Stomach (tissue), 9 donors: ENCODE measurements around the gene PIP5K1B. TPM values are rescaled to one million over a fixed set of nuclear protein-coding genes. Genes with fewer than 3 reads are reported as not detected.

Source experiments
- DNase-seq, 2 donors: peaks; one replicate each; pipeline versions ENCODE4 v3.0.0 to v3.0.0-alpha.2; 2013 to 2019
- H3K27ac ChIP-seq, 5 donors: fragments of 200-600 bp in 4 of 5; sonication (generic) in 4 of 5; one replicate each; pipeline ENCODE4 v1.5.1; 2013 to 2019; ENCODE audit warnings: mild to moderate bottlenecking in 1 of 5, moderate library complexity in 1 of 5
- H3K27me3 ChIP-seq, 3 donors: fragments of 200-600 bp; sonication (generic); one replicate each; pipeline ENCODE4 v1.5.1; 2017 to 2019; ENCODE audit warnings: mixed run types in 1 of 3
- H3K36me3 ChIP-seq, 4 donors: fragments of 200-600 bp; sonication (generic); 1 replicate in 3 of 4; 2 replicates in 1 of 4; pipeline ENCODE4 v1.5.1; 2016 to 2019
- H3K4me1 ChIP-seq, 4 donors: fragments of 200-600 bp; sonication (generic); one replicate each; pipeline ENCODE4 v1.5.1; 2016 to 2019
- H3K4me3 ChIP-seq, 4 donors: fragments of 200-600 bp; sonication (generic) in 3 of 4; one replicate each; pipeline ENCODE4 v1.5.1; 2016 to 2019; ENCODE audit warnings: mild to moderate bottlenecking in 1 of 4
- H3K9me3 ChIP-seq, 4 donors: fragments of 200-600 bp; sonication (generic); one replicate each; pipeline ENCODE4 v1.5.1; 2016 to 2019
- EP300 ChIP-seq: sonication (generic); formaldehyde crosslinking; IDR thresholded peaks from one replicate; pipeline ENCODE4 v1.6.1; 2017; ENCODE audit warnings: antibody characterized with exemption
- POLR2A ChIP-seq, 4 donors: fragments of 450-650 bp; IDR thresholded peaks; one replicate each; pipeline ENCODE4 v1.6.1; 2016; ENCODE audit warnings: antibody characterized with exemption in 4 of 4, control low read depth in 2 of 4, mild to moderate bottlenecking in 1 of 4, moderate library complexity in 1 of 4
- POLR2AphosphoS5 ChIP-seq, 3 donors: sonication (generic); formaldehyde crosslinking; IDR thresholded peaks; one replicate each; pipeline ENCODE4 v1.6.1; 2016; ENCODE audit warnings: antibody characterized with exemption in 3 of 3
- WGBS, 5 donors: extraction: QIAGEN DNeasy Blood & Tissue Kit in 3 of 5; methylation state at CpG; one replicate each; pipeline versions ENCODE4 v1.1.5 to v1.1.7; 2013 to 2018; 5-methylcytosine and 5-hydroxymethylcytosine counted together
- intact Hi-C: fragments of 100-400 bp; cut with DNase I; formaldehyde crosslinking; loops from one replicate; pipeline ENCODE4 v1.15.1; 2023; ENCODE audit warnings: low total_unique reads
- polyA plus RNA-seq, 3 donors: library from polyadenylated mRNA; stranded (reverse); fragments of 200-250 nt; gene quantifications; one replicate each; pipeline ENCODE4 v1.2.3, GENCODE V29; 2013
- total RNA-seq, 5 donors: library from RNA; depleted of rRNA; stranded (reverse); fragments of >200 nt; gene quantifications; one replicate each; pipeline versions ENCODE4 v1.1.0 to v1.2.3, GENCODE V29; 2014 to 2016
- TF ChIP-seq, protein P1 (sequence below), 7 experiments: fragments of 450-650 bp in 4 of 7; fragments of 200-600 bp in 3 of 7; sonication (generic) in 3 of 7; IDR thresholded peaks; one replicate each; pipeline ENCODE4 v1.5.1; 2016 to 2019; ENCODE audit warnings: antibody characterized with exemption in 7 of 7, control low read depth in 2 of 7, mild to moderate bottlenecking in 1 of 7
- donor health status: healthy with polysubstance abuse.
- donor health status: Bipolar disorder and iron deficiency.
- donor health status: healthy.

The PIP5K1B gene
- total and polyA plus RNA-seq, 8 donors = 2.3 to 33.8 (median 16.6) TPM

DNA sequence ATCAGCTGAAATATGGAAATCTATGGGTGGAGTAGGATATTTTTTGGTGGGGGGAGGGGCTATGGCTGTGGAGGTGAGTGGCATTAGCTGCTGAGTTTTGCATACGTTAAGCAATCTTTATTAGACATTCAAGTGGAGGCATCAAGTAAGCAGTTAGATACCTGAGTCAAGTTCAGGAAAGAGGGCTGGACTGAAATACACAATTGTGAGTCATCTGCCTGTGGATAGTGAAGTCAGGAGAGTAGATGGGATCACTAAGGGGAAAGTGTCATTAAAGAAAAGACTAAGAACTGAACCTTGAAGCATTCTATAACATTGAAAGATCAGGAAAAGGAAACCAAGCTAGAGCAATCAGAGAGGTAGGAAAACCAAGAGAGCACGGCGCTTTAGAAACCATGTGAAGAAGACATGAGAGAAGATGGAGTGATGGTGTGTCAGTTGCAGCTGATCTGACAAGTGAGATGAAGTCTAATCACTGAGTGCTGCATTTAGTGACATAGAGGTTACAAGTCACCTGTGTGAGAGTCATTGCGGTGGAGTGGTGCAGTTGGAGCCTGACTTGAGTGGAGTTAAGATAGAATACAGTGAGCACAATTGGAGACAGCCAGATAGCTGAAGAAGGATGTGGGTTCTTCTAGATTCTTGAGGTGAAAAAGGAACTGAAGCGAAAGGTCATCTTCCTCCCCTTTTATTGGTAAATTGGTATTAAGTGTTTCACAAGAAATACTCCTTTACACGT lies 88.7 kb downstream of the PIP5K1B start:
- DNase-seq = no peak
- Histone ChIP-seq H3K27ac (peak overlapping the region in 1 of 5 donors; percentile 16), H3K4me3 (no peak overlapping the region), H3K36me3 (peaks cover 0 to 6% (median 3%) of the 10 kb centered on the region in 4 donors), H3K27me3 (no peaks in the 10 kb centered on the region), H3K4me1 (peaks cover 0 to 20% (median 5%) of the 10 kb centered on the region in 4 donors), H3K9me3 (no peaks in the 10 kb centered on the region)
- intact Hi-C loops = no loop called here
- 85 to 89% (median 88%) methylated on average over 6 of the region's 6 CpGs for WGBS, 5 donors
- TF ChIP-seq, protein P1, sequence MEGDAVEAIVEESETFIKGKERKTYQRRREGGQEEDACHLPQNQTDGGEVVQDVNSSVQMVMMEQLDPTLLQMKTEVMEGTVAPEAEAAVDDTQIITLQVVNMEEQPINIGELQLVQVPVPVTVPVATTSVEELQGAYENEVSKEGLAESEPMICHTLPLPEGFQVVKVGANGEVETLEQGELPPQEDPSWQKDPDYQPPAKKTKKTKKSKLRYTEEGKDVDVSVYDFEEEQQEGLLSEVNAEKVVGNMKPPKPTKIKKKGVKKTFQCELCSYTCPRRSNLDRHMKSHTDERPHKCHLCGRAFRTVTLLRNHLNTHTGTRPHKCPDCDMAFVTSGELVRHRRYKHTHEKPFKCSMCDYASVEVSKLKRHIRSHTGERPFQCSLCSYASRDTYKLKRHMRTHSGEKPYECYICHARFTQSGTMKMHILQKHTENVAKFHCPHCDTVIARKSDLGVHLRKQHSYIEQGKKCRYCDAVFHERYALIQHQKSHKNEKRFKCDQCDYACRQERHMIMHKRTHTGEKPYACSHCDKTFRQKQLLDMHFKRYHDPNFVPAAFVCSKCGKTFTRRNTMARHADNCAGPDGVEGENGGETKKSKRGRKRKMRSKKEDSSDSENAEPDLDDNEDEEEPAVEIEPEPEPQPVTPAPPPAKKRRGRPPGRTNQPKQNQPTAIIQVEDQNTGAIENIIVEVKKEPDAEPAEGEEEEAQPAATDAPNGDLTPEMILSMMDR (IDR thresholded peaks at IDR 0.05) = no peak
- TF ChIP-seq POLR2AphosphoS5 (IDR thresholded peaks at IDR 0.05) (no peak), EP300 (no peak), POLR2A (IDR thresholded peaks at IDR 0.05) (no peak)

GRCh38 chr9:68794898-68795297 lies 89.9 kb downstream of the PIP5K1B start:
- Histone ChIP-seq H3K4me3 (no peak overlapping the region), H3K9me3 (no peaks in the 10 kb centered on the region), H3K36me3 (no peaks in the 10 kb centered on the region), H3K27ac (peak overlapping the region in 2 of 5 donors; percentile 7 to 16), H3K4me1 (peaks cover 0 to 20% (median 5%) of the 10 kb centered on the region in 4 donors), H3K27me3 (no peaks in the 10 kb centered on the region)
- DNase-seq = peak in 1 of 2 donors; percentile 63
- WGBS, 5 donors = 26 to 31% (median 28%) methylated on average over 4 of the region's 4 CpGs
- intact Hi-C loops = no loop called here
- no peak for TF ChIP-seq EP300
- no peak for TF ChIP-seq POLR2A (IDR thresholded peaks at IDR 0.05)
- peak in 1 of 3 donors; percentile 18 for TF ChIP-seq POLR2AphosphoS5 (IDR thresholded peaks at IDR 0.05)
- TF ChIP-seq, protein P1 (IDR thresholded peaks at IDR 0.05) = no peak

GRCh38 chr9:68795411-68795810 lies 90.4 kb downstream of the PIP5K1B start:
- peaks cover 0 to 20% (median 5%) of the 10 kb centered on the region in 4 donors for H3K4me1 ChIP-seq
- 27 to 57% (median 39%) methylated on average over 2 of the region's 2 CpGs for WGBS, 5 donors
- H3K4me3 ChIP-seq = no peak overlapping the region
- no peaks in the 10 kb centered on the region for H3K36me3 ChIP-seq
- no peaks in the 10 kb centered on the region for H3K9me3 ChIP-seq
- no peak for TF ChIP-seq POLR2A (IDR thresholded peaks at IDR 0.05)
- no peak for TF ChIP-seq EP300
- TF ChIP-seq POLR2AphosphoS5 (IDR thresholded peaks at IDR 0.05) = no peak
- TF ChIP-seq, protein P1 (IDR thresholded peaks at IDR 0.05) = no peak
- peak overlapping the region in 1 of 5 donors; percentile 7 for H3K27ac ChIP-seq
- no peak for DNase-seq
- H3K27me3 ChIP-seq = no peaks in the 10 kb centered on the region
- intact Hi-C loops = no loop called here

DNA sequence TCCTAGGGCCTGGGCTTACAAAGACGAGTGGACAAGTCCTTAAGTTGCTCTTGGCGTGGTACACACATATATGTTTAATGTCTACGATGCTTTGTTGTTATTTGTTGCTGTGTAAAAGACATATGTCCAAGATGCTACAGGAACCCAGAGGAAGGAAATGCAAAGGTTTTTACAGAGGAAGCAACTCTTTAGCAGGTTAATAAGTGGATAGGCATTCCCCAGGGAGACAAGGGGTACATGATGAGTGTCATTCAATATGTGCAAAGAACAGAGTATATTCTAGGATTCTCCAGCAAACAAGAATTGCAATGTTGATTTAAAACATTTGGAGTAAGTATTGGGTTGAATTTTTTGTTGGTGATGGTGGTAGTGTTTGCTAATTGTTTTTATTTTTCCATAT lies 92.1 kb downstream of the PIP5K1B start:
- intact Hi-C loops = no loop called here
- Histone ChIP-seq H3K27ac (no peak overlapping the region), H3K4me3 (no peak overlapping the region), H3K4me1 (peaks cover 0 to 20% (median 5%) of the 10 kb centered on the region in 4 donors), H3K36me3 (no peaks in the 10 kb centered on the region), H3K9me3 (no peaks in the 10 kb centered on the region), H3K27me3 (no peaks in the 10 kb centered on the region)
- DNase-seq = no peak
- 83 to 91% (median 89%) methylated on average over 3 of the region's 3 CpGs for WGBS, 5 donors
- TF ChIP-seq POLR2AphosphoS5 (IDR thresholded peaks at IDR 0.05) (no peak), POLR2A (IDR thresholded peaks at IDR 0.05) (no peak), EP300 (no peak)
- TF ChIP-seq, protein P1 (IDR thresholded peaks at IDR 0.05) = no peak
